Measurements from ENCODE around the gene PRSS27.

DNA sequence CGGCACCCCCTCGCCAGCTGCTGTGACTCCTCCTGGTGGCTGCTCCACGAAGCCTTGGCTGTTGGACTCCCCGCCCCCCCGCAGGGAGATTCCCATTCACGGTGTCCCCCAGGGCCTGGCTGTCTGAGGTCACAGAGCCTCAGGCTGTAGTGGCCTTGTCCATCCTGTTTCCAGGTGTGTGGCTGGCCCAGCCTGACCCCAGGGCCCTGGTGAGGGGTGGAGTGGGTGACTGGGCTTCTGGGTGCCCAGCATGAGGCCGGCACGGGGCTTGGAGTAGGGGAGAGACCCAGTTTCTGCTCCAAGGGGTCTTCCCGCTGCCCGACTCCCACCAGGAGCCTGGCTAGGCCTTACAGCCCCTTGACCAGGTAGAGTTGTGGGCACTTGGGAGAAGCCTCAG is 10.4 kb downstream of the PRSS27 start:
- no peak for TF ChIP-seq ATF2 (IDR thresholded peaks at IDR 0.05; ENCODE audit: low read length)
- TF ChIP-seq POLR2AphosphoS5 (IDR thresholded peaks at IDR 0.05; ENCODE audit: low read depth, low read length) = no peak
- no peak for TF ChIP-seq EZH2 (IDR thresholded peaks at IDR 0.05; ENCODE audit: low read depth, low read length, severe bottlenecking)
- no peak for TF ChIP-seq ZNF274 (IDR thresholded peaks at IDR 0.05; ENCODE audit: borderline replicate concordance, extremely low read depth, low read length)
- TF ChIP-seq, protein P1, sequence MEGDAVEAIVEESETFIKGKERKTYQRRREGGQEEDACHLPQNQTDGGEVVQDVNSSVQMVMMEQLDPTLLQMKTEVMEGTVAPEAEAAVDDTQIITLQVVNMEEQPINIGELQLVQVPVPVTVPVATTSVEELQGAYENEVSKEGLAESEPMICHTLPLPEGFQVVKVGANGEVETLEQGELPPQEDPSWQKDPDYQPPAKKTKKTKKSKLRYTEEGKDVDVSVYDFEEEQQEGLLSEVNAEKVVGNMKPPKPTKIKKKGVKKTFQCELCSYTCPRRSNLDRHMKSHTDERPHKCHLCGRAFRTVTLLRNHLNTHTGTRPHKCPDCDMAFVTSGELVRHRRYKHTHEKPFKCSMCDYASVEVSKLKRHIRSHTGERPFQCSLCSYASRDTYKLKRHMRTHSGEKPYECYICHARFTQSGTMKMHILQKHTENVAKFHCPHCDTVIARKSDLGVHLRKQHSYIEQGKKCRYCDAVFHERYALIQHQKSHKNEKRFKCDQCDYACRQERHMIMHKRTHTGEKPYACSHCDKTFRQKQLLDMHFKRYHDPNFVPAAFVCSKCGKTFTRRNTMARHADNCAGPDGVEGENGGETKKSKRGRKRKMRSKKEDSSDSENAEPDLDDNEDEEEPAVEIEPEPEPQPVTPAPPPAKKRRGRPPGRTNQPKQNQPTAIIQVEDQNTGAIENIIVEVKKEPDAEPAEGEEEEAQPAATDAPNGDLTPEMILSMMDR (IDR thresholded peaks at IDR 0.05; ENCODE audit: control extremely low read depth in 1 of 3, insufficient read depth in 1 of 3, low read depth in 1 of 3, low read length in 3 of 3) = no peak
